ENCODE results near the gene SNU13. TPM values are rescaled to one million over a fixed set of nuclear protein-coding genes. Genes with fewer than 3 reads are reported as not detected.

SNU13 gene
- total RNA-seq, 1 experiment from 2014 or later: 203 TPM

- Histone ChIP-seq H3K4me1 (ENCODE audit: insufficient read depth, low read length) (no peaks in the 10 kb centered on the region), H2AFZ (ENCODE audit: low read length) (no peak overlapping the region), H4K5ac (ENCODE audit: insufficient read length, low read depth, low read length) (no peak overlapping the region), H3T11ph (ENCODE audit: low read length) (no peak overlapping the region), H2BK5ac (ENCODE audit: insufficient read length, low read length) (no peak overlapping the region), H4K20me1 (ENCODE audit: control insufficient read depth, insufficient read depth, insufficient read length) (no peaks in the 10 kb centered on the region), H3K27me3 (ENCODE audit: insufficient read depth, low read length) (no peaks in the 10 kb centered on the region), H4K8ac (replicated peaks; ENCODE audit: insufficient read length, low read depth, low read length) (no peak overlapping the region), H3K23ac (ENCODE audit: insufficient read length, low read depth, low read length) (no peak overlapping the region), H3K18ac (ENCODE audit: insufficient read length, low read depth, low read length) (no peak overlapping the region), H2BK120ac (ENCODE audit: low read depth, low read length, poor library complexity, severe bottlenecking) (no peak overlapping the region), H3K4ac (ENCODE audit: low read depth, low read length) (no peak overlapping the region), H3K79me2 (ENCODE audit: insufficient read depth, low read length) (no peaks in the 10 kb centered on the region), H3K79me1 (ENCODE audit: insufficient read depth, low read depth, low read length, poor library complexity, severe bottlenecking) (no peaks in the 10 kb centered on the region), H2BK20ac (ENCODE audit: low read depth, low read length, poor library complexity, severe bottlenecking) (no peak overlapping the region), H3K4me2 (ENCODE audit: insufficient read depth, insufficient read length, low read length) (no peak overlapping the region), H4K91ac (ENCODE audit: insufficient read length, low read depth, low read length) (no peak overlapping the region), H2AK5ac (ENCODE audit: insufficient read length, low read length) (no peak overlapping the region), H3K14ac (ENCODE audit: insufficient read depth, low read length) (no peak overlapping the region; the same call in 1 of the 2 replicates), H3K23me2 (ENCODE audit: insufficient read length, low read depth, low read length, poor library complexity, severe bottlenecking) (no peaks in the 10 kb centered on the region), H3K56ac (ENCODE audit: insufficient read length, low read depth, low read length) (no peak overlapping the region), H2BK15ac (ENCODE audit: low read depth, low read length) (no peak overlapping the region), H3K9me3 (ENCODE audit: control insufficient read depth, low read depth, low read length) (no peaks in the 10 kb centered on the region), H3K27ac (ENCODE audit: insufficient read length, low read depth, low read length) (no peak overlapping the region), H2BK12ac (ENCODE audit: insufficient read length, low read depth, low read length) (no peak overlapping the region), H3K9ac (ENCODE audit: extremely low read depth, insufficient read length, low read length) (no peak overlapping the region)
- Mint-ChIP-seq H3K9me3 (no peaks in the 10 kb centered on the region), H3K4me3 (peak overlapping the region; percentile 42 to 62), H3K4me1 (peaks cover 11 to 12% of the 10 kb centered on the region in 2 experiments), H3K36me3 (ENCODE audit: insufficient read depth in 1 of 3, low read depth in 3 of 3) (0 out of 7 replicates have a peak, but pooled peaks cover 0 to 1% (median 0%) of the 10 kb centered on the region in 3 experiments), H3K27me3 (ENCODE audit: low read depth) (peaks cover 2% of the 10 kb centered on the region), H3K27ac (peak overlapping the region; percentile 28 to 97 (median 82); a peak in 4 of 7 replicates)
- DNase-seq: peak; percentile 96
- no CpG with 5 or more reads among the region's 12 CpGs for WGBS (ENCODE audit: extremely low coverage, insufficient read length, low lambda C conversion rate)
- TF ChIP-seq CTCF (conservative IDR thresholded peaks at IDR 0.05): peak; percentile 99
Observed at GRCh38 chr22:41697126-41697775, 8.6 kb upstream of the SNU13 start.

All from H9 (cell line).